Endothelial cell of umbilical vein (primary cell): ENCODE results near the gene FHIT. TPM values are rescaled to one million over a fixed set of nuclear protein-coding genes. Genes with fewer than 3 reads are reported as not detected.
"Not testable (repeated sequence)": the region's sequence is repeated elsewhere in the genome, so short reads cannot be mapped to it uniquely, and the experiment has no call there.

Source experiments
- BruUV-seq: library from RNA; stranded (reverse); fragments of 400-500 nt; replicated peaks from 2 replicates; lab custom pipeline; 2021; lab: Mats Ljungman, UMichigan
- CTCF ChIA-PET: fragments of 300-600, 350-600 bp; sonication (Branson Sonifier 250); formaldehyde crosslinking; loops from one replicate; lab custom pipeline; 2021; ENCODE audit warnings: antibody characterized with exemption, inconsistent platforms; lab: Charles Lee
- POLR2A ChIA-PET: fragments of 300-600, 350-600 bp; sonication (Branson Sonifier 250); formaldehyde crosslinking; loops from one replicate; lab custom pipeline; 2021; ENCODE audit warnings: antibody characterized with exemption, inconsistent platforms; lab: Charles Lee
- DNase-seq: peaks from one replicate; pipeline ENCODE4 v3.0.0-alpha.2; 2011; ENCODE audit warnings: low read depth, low spot score
- FAIRE-seq: peaks from 2 replicates; lab custom pipeline; 2011; peaks lifted over from hg19 to GRCh38; lab: Jason Lieb, UNC
- H2AFZ ChIP-seq: 2 replicates; pipeline ENCODE4 v1.6.0; 2012; ENCODE audit warnings: low read depth, low read length, control low read depth, inconsistent platforms
- H3K27ac ChIP-seq: 2 replicates; pipeline ENCODE4 v1.5.1; 2011; ENCODE audit warnings: low read depth, mild to moderate bottlenecking, control low read depth, low read length, moderate library complexity; ENCODE audit not compliant: insufficient read depth
- H3K27me3 ChIP-seq, 2 experiments: 2 replicates each; pipeline versions ENCODE4 v1.6.0 to v1.6.1; 2011; ENCODE audit warnings: low read length in 2 of 2, mixed read lengths in 1 of 2; ENCODE audit not compliant: control insufficient read depth in 2 of 2, insufficient read depth in 2 of 2
- H3K36me3 ChIP-seq, 2 experiments: 2 replicates in 1 of 2; 3 replicates in 1 of 2; pipeline ENCODE4 v1.5.1; 2011; ENCODE audit warnings: low read length in 2 of 2, mild to moderate bottlenecking in 1 of 2, moderate library complexity in 1 of 2; ENCODE audit not compliant: control insufficient read depth in 2 of 2, insufficient read depth in 2 of 2; ENCODE audit errors: extremely low read depth in 1 of 2
- H3K4me1 ChIP-seq: 3 replicates; pipeline ENCODE4 v1.5.1; 2011; ENCODE audit warnings: mild to moderate bottlenecking, low read length; ENCODE audit not compliant: control insufficient read depth, insufficient read depth; ENCODE audit errors: extremely low read depth
- H3K4me2 ChIP-seq: 2 replicates; pipeline ENCODE4 v1.6.1; 2011; ENCODE audit warnings: low read length, control low read depth, mixed read lengths; ENCODE audit not compliant: insufficient read depth
- H3K4me3 ChIP-seq, 3 experiments: fragments of 200-600 bp in 1 of 3; sonication (generic), shearing (Covaris generic) in 1 of 3; replicated peaks in 1 of 3; 2 replicates each; pipeline ENCODE4 v1.5.1; 2011 to 2016; ENCODE audit warnings: control low read depth in 3 of 3, low read length in 3 of 3, mild to moderate bottlenecking in 2 of 3, inconsistent platforms in 1 of 3, low read depth in 1 of 3, moderate library complexity in 1 of 3; ENCODE audit not compliant: insufficient read depth in 1 of 3
- H3K79me2 ChIP-seq: 2 replicates; pipeline ENCODE4 v1.6.0; 2012; ENCODE audit warnings: low read length, inconsistent platforms; ENCODE audit not compliant: control insufficient read depth, insufficient read depth
- H3K9ac ChIP-seq: replicated peaks from 2 replicates; pipeline ENCODE3; 2011; ENCODE audit warnings: low read length, control low read depth; ENCODE audit not compliant: insufficient read depth; ENCODE audit errors: extremely low read depth
- H3K9me1 ChIP-seq: replicated peaks from 3 replicates; pipeline ENCODE4 v1.6.0; 2011; ENCODE audit warnings: mild to moderate bottlenecking, low read length; ENCODE audit not compliant: control insufficient read depth, insufficient read depth; ENCODE audit errors: extremely low read depth
- H3K9me3 ChIP-seq: replicated peaks from 2 replicates; pipeline ENCODE4 v1.5.1; 2012; ENCODE audit warnings: low read length, inconsistent platforms; ENCODE audit not compliant: control insufficient read depth, insufficient read depth
- H4K20me1 ChIP-seq: replicated peaks from 2 replicates; pipeline ENCODE3; 2011; ENCODE audit warnings: mild to moderate bottlenecking, low read length; ENCODE audit not compliant: control insufficient read depth, insufficient read depth; ENCODE audit errors: extremely low read depth
- CTCF ChIP-seq, 2 donors: IDR thresholded peaks; 1 replicate in 1 of 2; 2 replicates in 1 of 2; pipeline ENCODE4 v1.5.1; 2011; ENCODE audit warnings: low read length in 2 of 2, mild to moderate bottlenecking in 2 of 2, moderate library complexity in 2 of 2, control low read depth in 1 of 2, inconsistent platforms in 1 of 2, low read depth in 1 of 2; ENCODE audit not compliant: insufficient read depth in 1 of 2; ENCODE audit errors: extremely low read depth in 1 of 2
- MYC ChIP-seq: IDR thresholded peaks from one replicate; pipeline ENCODE4 v1.6.1; 2011; ENCODE audit warnings: mild to moderate bottlenecking, low read depth, low read length
- POLR2AphosphoS5 ChIP-seq: IDR thresholded peaks from 2 replicates; pipeline ENCODE4 v1.6.1; 2012; ENCODE audit warnings: low read depth, mild to moderate bottlenecking, control low read depth, low read length, moderate library complexity; ENCODE audit not compliant: insufficient read depth
- dilution Hi-C: fragments of 300-500 bp; cut with MboI; formaldehyde crosslinking; loops from one replicate; pipeline ENCODE4 v1.15.0; 2019; ENCODE audit warnings: low sequenced_read_pairs; ENCODE audit not compliant: extremely low pct_ligation_motif_present
- intact Hi-C: fragments of 100-400 bp; cut with micrococcal nuclease; formaldehyde crosslinking; loops from one replicate; pipeline ENCODE4 v1.10.0; 2022
- polyA plus RNA-seq, 4 experiments: library from polyadenylated mRNA; depleted of rRNA in 3 of 4; stranded (reverse) in 3 of 4; unstranded in 1 of 4; fragments of >200 nt; gene quantifications; 2 replicates each; pipeline versions ENCODE4 v1.2.1 to v1.2.3, GENCODE V29; 2011 to 2012; ENCODE audit warnings: missing spikeins in 1 of 4
- total RNA-seq: library from RNA; stranded (reverse); gene quantifications from 2 replicates; pipeline ENCODE4 v1.2.3, GENCODE V29; 2021

FHIT gene
- total and polyA plus RNA-seq, 2 donors (not counting 3 experiments of a cell fraction or from before 2014, with no cell fraction given) = 0.47 to 2.2 TPM

DNA sequence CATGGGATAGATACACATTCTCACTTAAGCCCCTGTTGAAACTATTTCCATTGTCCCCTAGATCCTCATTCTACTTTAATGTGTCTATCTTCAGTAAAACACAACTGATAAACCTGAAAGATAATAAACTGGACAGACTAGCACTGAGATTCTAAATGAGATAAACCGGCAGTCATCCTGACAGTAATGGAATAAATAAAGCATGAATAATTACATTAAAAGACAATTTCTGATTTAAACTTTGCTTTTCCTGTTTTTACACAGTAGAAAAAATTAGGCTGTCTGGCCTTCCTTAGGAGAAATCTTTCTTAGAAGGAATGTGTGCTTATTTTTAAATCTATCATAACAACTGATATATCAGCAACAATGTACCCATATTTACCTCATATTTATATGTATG is 232.4 kb downstream of the FHIT start:
- H4K20me1 ChIP-seq = no peaks in the 10 kb centered on the region
- H3K9me3 ChIP-seq = no peaks in the 10 kb centered on the region
- FAIRE-seq (no peak), DNase-seq (no peak)
- dilution Hi-C loops = no loop called here
- no peaks in the 10 kb centered on the region for H3K36me3 ChIP-seq
- H3K27me3 ChIP-seq = no peaks in the 10 kb centered on the region
- intact Hi-C loops = no loop called here
- CTCF ChIA-PET = no interaction called here
- H3K4me2 ChIP-seq = no peak overlapping the region
- H2AFZ ChIP-seq = no peak overlapping the region
- H3K4me3 ChIP-seq = no peak overlapping the region
- no peaks in the 10 kb centered on the region for H3K9me1 ChIP-seq
- no TSS peak for BruUV-seq
- POLR2A ChIA-PET = no interaction called here
- H3K9ac ChIP-seq = no peak overlapping the region
- no peaks in the 10 kb centered on the region for H3K79me2 ChIP-seq
- no peak overlapping the region for H3K27ac ChIP-seq
- TF ChIP-seq MYC (no peak), POLR2AphosphoS5 (no peak), CTCF (IDR thresholded peaks at IDR 0.05; ENCODE audit: extremely low read depth in 1 of 2, insufficient read depth in 1 of 2, low read depth in 1 of 2, low read length in 2 of 2) (no peak)
- H3K4me1 ChIP-seq = no peaks in the 10 kb centered on the region

DNA sequence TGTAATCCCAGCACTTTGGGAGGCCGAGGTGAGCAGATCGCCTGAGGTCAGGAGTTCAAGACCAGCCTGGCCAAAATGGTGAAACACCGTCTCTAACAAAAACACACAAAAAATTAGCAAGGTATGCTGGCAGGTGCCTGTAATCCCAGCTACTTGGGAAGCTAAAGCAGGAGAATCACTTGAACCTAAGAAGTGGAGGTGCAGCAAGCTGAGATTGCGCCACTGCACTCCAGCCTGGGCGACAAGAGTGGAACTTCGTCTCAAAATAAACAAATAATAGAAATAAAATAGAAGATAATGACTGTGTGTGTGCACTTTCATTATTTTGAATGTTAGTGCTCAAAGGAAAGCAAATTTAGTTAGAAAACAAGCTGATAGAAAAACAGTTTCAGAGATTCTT is 234.2 kb downstream of the FHIT start:
- BruUV-seq, FAIRE-seq, intact Hi-C loops: not testable (repeated sequence)

More for the DNA sequence above, 234.2 kb downstream of the FHIT start:
- H3K9me1 ChIP-seq, H3K36me3 ChIP-seq, H3K4me1 ChIP-seq, H3K79me2 ChIP-seq, CTCF ChIA-PET, H3K4me3 ChIP-seq, H3K9ac ChIP-seq, H3K27ac ChIP-seq, H3K27me3 ChIP-seq, H3K9me3 ChIP-seq, H2AFZ ChIP-seq, POLR2A ChIA-PET, DNase-seq, H4K20me1 ChIP-seq, H3K4me2 ChIP-seq, dilution Hi-C loops: not testable (repeated sequence)
